Fibroblast of lung (primary cell): Measurements from ENCODE around the gene RNU4-1. TPM values are rescaled to one million over a fixed set of nuclear protein-coding genes. Genes with fewer than 3 reads are reported as not detected.

ENCODE experiments used
- DNase-seq, 2 donors: peaks; one replicate each; pipeline versions ENCODE4 v3.0.0 to v3.0.0-alpha.2; 2010; ENCODE audit warnings: low read depth in 2 of 2
- H2AFZ ChIP-seq: 2 replicates; pipeline ENCODE4 v1.5.1; 2012; ENCODE audit warnings: low read length, control low read depth, inconsistent platforms
- H3K27ac ChIP-seq: 2 replicates; pipeline ENCODE4 v1.5.1; 2011; ENCODE audit warnings: low read length, control low read depth; ENCODE audit not compliant: insufficient read depth
- H3K27me3 ChIP-seq: 2 replicates; pipeline ENCODE4 v1.5.1; 2011; ENCODE audit warnings: mild to moderate bottlenecking, low read length; ENCODE audit not compliant: control insufficient read depth, insufficient read depth
- H3K36me3 ChIP-seq: 2 replicates; pipeline ENCODE4 v1.5.1; 2011; ENCODE audit warnings: low read length; ENCODE audit not compliant: control insufficient read depth, insufficient read depth
- H3K4me1 ChIP-seq: 2 replicates; pipeline ENCODE4 v1.5.1; 2011; ENCODE audit warnings: low read length; ENCODE audit not compliant: control insufficient read depth, insufficient read depth; ENCODE audit errors: extremely low read depth
- H3K4me2 ChIP-seq: 2 replicates; pipeline ENCODE4 v1.5.1; 2011; ENCODE audit warnings: low read length, control low read depth; ENCODE audit not compliant: insufficient read depth; ENCODE audit errors: extremely low read depth
- H3K4me3 ChIP-seq, 4 experiments: fragments of 200-600 bp in 1 of 4; sonication (generic) in 1 of 4; replicated peaks in 1 of 4; 2 replicates each; pipeline ENCODE4 v1.5.1; 2011 to 2016; ENCODE audit warnings: low read length in 4 of 4, low read depth in 3 of 4, mild to moderate bottlenecking in 3 of 4, control low read depth in 2 of 4, inconsistent platforms in 1 of 4, mixed read lengths in 1 of 4; ENCODE audit not compliant: insufficient read depth in 1 of 4; ENCODE audit errors: control extremely low read depth in 1 of 4
- H3K79me2 ChIP-seq: 2 replicates; pipeline ENCODE4 v1.5.1; 2012; ENCODE audit warnings: mild to moderate bottlenecking, low read length, inconsistent platforms; ENCODE audit not compliant: control insufficient read depth, insufficient read depth
- H3K9ac ChIP-seq: 2 replicates; pipeline ENCODE4 v1.5.1; 2011; ENCODE audit warnings: mild to moderate bottlenecking, low read length, control low read depth; ENCODE audit not compliant: insufficient read depth
- H3K9me3 ChIP-seq: 2 replicates; pipeline ENCODE4 v1.5.1; 2012; ENCODE audit warnings: low read depth, low read length; ENCODE audit not compliant: control insufficient read depth, insufficient read depth
- H4K20me1 ChIP-seq: 2 replicates; pipeline ENCODE4 v1.5.1; 2011; ENCODE audit warnings: low read length; ENCODE audit not compliant: control insufficient read depth, insufficient read depth; ENCODE audit errors: extremely low read depth
- CTCF ChIP-seq, 2 donors: IDR thresholded peaks in 1 of 2; conservative IDR thresholded peaks in 1 of 2; 1 replicate in 1 of 2; 2 replicates in 1 of 2; pipeline ENCODE4 v1.5.1; 2011 to 2012; ENCODE audit warnings: low read length in 2 of 2, control low read depth in 1 of 2, inconsistent platforms in 1 of 2, low read depth in 1 of 2, mild to moderate bottlenecking in 1 of 2
- EZH2 ChIP-seq: IDR thresholded peaks from 2 replicates; pipeline ENCODE4 v1.5.1; 2012; ENCODE audit warnings: low read length, control low read depth, mild to moderate bottlenecking; ENCODE audit errors: missing control alignments
- polyA plus RNA-seq, 2 donors: library from polyadenylated mRNA; depleted of rRNA in 1 of 2; stranded (reverse) in 1 of 2; unstranded in 1 of 2; fragments of >200 nt; gene quantifications; 2 replicates each; pipeline ENCODE4 v1.2.1, GENCODE V29; 2011 to 2012; ENCODE audit warnings: missing spikeins in 1 of 2
- total RNA-seq: library from RNA; depleted of rRNA; stranded (reverse); fragments of >200 nt; gene quantifications from 2 replicates; pipeline ENCODE4 v1.2.1, GENCODE V29; 2014

The RNU4-1 gene
- total and polyA plus RNA-seq, 2 donors (not counting 1 experiment from before 2014, with no cell fraction given): under 0.01 TPM; not detected in 1

DNA sequence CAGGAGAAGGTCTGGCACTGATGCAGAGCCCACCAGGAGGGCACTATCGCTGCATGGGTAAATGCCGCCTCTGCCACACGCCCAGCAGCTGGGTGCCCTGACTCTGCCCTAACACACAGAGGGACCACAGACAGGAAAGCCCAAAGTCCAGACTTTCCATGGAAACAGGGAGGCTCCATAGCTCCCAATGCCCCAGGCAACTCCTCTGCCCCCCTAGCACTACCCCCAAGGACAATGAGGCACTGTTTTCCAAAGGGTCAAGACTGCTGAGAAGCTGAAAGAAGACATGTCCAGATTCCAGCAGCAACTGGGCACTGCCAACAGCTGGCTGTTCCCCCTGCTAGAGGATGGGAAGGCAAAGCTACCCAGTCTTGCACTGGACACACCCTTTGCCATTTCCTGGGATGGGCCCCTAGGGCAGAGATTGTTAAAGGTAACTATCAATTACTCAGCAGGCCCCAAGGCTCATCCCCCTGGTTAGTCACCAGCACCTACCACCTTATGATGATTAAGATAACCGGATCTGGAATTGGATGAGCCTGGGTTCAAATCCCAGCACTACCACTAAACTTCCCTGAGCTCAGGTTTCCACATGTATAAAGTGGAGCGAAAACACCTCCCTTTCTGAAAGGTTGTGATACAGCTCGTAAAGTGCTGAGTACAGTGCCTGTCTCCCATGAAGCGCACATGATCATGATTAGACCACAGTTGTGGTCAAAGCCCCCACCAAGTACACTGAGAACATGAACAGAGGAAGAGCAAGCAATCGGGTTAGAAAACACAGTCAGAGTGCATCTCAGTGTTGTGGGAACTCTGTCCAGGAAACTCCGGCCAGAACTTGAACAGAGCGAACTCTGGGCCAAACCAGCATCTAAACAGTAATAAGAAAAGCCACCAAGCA is 30.8 kb downstream of the RNU4-1 start:
- H4K20me1 ChIP-seq: no peaks in the 10 kb centered on the region
- peak overlapping the region; percentile 50 for H3K27ac ChIP-seq
- peak overlapping the region; percentile 67 to 92 (median 85) for H3K4me3 ChIP-seq

GRCh38 chr12:120260607-120261006 is 32.4 kb downstream of the RNU4-1 start:
- H3K27me3 ChIP-seq: no peaks in the 10 kb centered on the region
- no peak overlapping the region for H3K4me3 ChIP-seq
- H3K9ac ChIP-seq: no peak overlapping the region
- H2AFZ ChIP-seq: no peak overlapping the region
- H3K36me3 ChIP-seq: no peaks in the 10 kb centered on the region
- TF ChIP-seq EZH2 (no peak), CTCF (conservative IDR thresholded peaks at IDR 0.05 in 1 of 2, IDR thresholded peaks at IDR 0.05 in 1 of 2; ENCODE audit: low read depth in 1 of 2, low read length in 2 of 2) (no peak)
- DNase-seq: no peak
- no peak overlapping the region for H3K4me2 ChIP-seq
- no peak overlapping the region for H3K27ac ChIP-seq
- H4K20me1 ChIP-seq: no peaks in the 10 kb centered on the region
- H3K9me3 ChIP-seq: no peaks in the 10 kb centered on the region
- peaks cover 95% of the 10 kb centered on the region for H3K79me2 ChIP-seq
- H3K4me1 ChIP-seq: peaks cover 33% of the 10 kb centered on the region

More for the DNA sequence above, 30.8 kb downstream of the RNU4-1 start:
- no peak for DNase-seq
- Histone ChIP-seq H2AFZ (no peak overlapping the region), H3K4me2 (peak overlapping the region; percentile 99), H3K4me1 (peaks cover 27% of the 10 kb centered on the region), H3K9ac (peak overlapping the region; percentile 5), H3K36me3 (no peaks in the 10 kb centered on the region), H3K9me3 (no peaks in the 10 kb centered on the region), H3K27me3 (no peaks in the 10 kb centered on the region), H3K79me2 (peaks cover 82% of the 10 kb centered on the region)
- TF ChIP-seq CTCF (conservative IDR thresholded peaks at IDR 0.05 in 1 of 2, IDR thresholded peaks at IDR 0.05 in 1 of 2; ENCODE audit: low read depth in 1 of 2, low read length in 2 of 2): no peak
- no peak for TF ChIP-seq EZH2

- Histone ChIP-seq H4K20me1 (no peaks in the 10 kb centered on the region), H3K36me3 (no peaks in the 10 kb centered on the region), H3K9me3 (no peaks in the 10 kb centered on the region), H3K27ac (no peak overlapping the region), H3K4me3 (no peak overlapping the region), H3K27me3 (no peaks in the 10 kb centered on the region), H3K4me2 (no peak overlapping the region), H2AFZ (no peak overlapping the region), H3K4me1 (peaks cover 33% of the 10 kb centered on the region), H3K79me2 (peaks cover 94% of the 10 kb centered on the region), H3K9ac (no peak overlapping the region)
- peak in 1 of 2 donors; percentile 48 for DNase-seq
- no peak for TF ChIP-seq EZH2
Observed at GRCh38 chr12:120259418-120260202, 33.4 kb downstream of the RNU4-1 start.
